Lower leg skin (tissue), 4 donors: ENCODE results near the gene DCANP1. TPM values are rescaled to one million over a fixed set of nuclear protein-coding genes. Genes with fewer than 3 reads are reported as not detected.

Experiments
- DNase-seq, 2 donors: peaks; one replicate each; pipeline ENCODE4 v3.0.0-alpha.2; 2019; ENCODE audit warnings: low spot score in 2 of 2
- H3K4me3 ChIP-seq: fragments of 200-600 bp; sonication (generic); 2 replicates; pipeline ENCODE4 v1.5.1; 2017; ENCODE audit warnings: mild to moderate bottlenecking, low read depth; ENCODE audit not compliant: poor library complexity, severe bottlenecking
- POLR2A ChIP-seq, 2 donors: fragments of 450-650 bp; IDR thresholded peaks; one replicate each; pipeline ENCODE4 v1.6.1; 2016 to 2017; ENCODE audit warnings: antibody characterized with exemption in 2 of 2, mild to moderate bottlenecking in 1 of 2, moderate library complexity in 1 of 2
- WGBS, 2 donors: methylation state at CpG; one replicate each; pipeline ENCODE4 v1.1.5; 2018; 5-methylcytosine and 5-hydroxymethylcytosine counted together
- intact Hi-C: fragments of 100-400 bp; cut with DNase I; formaldehyde crosslinking; loops from one replicate; pipeline ENCODE4 v1.15.0; 2023; ENCODE audit warnings: low total_unique reads
- total RNA-seq, 4 donors: library from RNA; depleted of rRNA; stranded (reverse); fragments of >200 nt; gene quantifications; one replicate each; pipeline ENCODE4 v1.1.0, GENCODE V29; 2016
- TF ChIP-seq, protein P1 (sequence below), 3 donors: fragments of 450-650 bp; IDR thresholded peaks; one replicate each; pipeline ENCODE4 v1.5.1; 2016; ENCODE audit warnings: antibody characterized with exemption in 3 of 3, mild to moderate bottlenecking in 3 of 3, moderate library complexity in 2 of 3

The DCANP1 gene
- total RNA-seq, 4 donors from 2014 or later: not detected

DNA sequence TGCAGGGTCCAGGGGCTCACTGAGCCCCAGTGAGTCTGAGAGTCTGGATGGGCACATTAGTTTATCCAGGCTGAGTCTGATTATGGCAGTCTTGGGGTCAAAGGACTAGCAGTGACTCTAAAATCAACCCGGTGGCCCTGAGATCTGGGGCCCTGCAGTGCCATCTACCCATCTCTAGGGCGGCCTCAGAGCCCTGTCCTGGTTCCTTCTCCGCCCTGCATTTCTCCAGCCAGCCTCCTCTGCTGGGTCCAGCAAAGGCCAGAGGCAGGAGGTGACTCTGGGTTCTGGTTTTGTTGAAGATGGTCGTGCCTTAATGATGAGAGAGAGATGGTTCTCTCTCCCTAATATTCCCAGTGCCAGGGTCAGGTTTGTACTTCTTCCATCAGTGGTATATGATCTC is 15.0 kb downstream of the DCANP1 start:
- DNase-seq: peak in 1 of 2 donors; percentile 64
- TF ChIP-seq POLR2A (IDR thresholded peaks at IDR 0.05): no peak
- TF ChIP-seq, protein P1, sequence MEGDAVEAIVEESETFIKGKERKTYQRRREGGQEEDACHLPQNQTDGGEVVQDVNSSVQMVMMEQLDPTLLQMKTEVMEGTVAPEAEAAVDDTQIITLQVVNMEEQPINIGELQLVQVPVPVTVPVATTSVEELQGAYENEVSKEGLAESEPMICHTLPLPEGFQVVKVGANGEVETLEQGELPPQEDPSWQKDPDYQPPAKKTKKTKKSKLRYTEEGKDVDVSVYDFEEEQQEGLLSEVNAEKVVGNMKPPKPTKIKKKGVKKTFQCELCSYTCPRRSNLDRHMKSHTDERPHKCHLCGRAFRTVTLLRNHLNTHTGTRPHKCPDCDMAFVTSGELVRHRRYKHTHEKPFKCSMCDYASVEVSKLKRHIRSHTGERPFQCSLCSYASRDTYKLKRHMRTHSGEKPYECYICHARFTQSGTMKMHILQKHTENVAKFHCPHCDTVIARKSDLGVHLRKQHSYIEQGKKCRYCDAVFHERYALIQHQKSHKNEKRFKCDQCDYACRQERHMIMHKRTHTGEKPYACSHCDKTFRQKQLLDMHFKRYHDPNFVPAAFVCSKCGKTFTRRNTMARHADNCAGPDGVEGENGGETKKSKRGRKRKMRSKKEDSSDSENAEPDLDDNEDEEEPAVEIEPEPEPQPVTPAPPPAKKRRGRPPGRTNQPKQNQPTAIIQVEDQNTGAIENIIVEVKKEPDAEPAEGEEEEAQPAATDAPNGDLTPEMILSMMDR (IDR thresholded peaks at IDR 0.05): no peak
- WGBS, 2 donors: 85 to 89% methylated on average over 4 of the region's 4 CpGs
- intact Hi-C loops: no loop called here
- no peak overlapping the region for H3K4me3 ChIP-seq

DNA sequence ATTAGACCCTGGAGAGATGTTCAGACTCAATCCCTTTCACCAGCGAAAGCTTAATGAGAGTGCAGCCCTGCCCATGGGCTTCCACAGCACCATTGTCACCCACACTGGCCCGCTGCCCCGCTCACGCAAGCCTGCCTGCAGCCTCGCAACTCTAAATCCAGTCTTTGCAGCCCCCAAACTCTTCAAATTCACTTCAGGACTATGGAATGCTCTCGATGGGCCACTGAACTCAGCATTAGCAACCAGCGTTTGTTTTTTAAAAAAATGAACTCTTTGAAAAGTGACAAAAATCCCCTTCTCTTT is 17.1 kb downstream of the DCANP1 start:
- no peak for DNase-seq
- intact Hi-C loops: no loop called here
- TF ChIP-seq, protein P1 (IDR thresholded peaks at IDR 0.05): no peak
- TF ChIP-seq POLR2A (IDR thresholded peaks at IDR 0.05): no peak
- 59 to 67% methylated on average over 7 of the region's 7 CpGs for WGBS, 2 donors
- no peak overlapping the region for H3K4me3 ChIP-seq

DNA sequence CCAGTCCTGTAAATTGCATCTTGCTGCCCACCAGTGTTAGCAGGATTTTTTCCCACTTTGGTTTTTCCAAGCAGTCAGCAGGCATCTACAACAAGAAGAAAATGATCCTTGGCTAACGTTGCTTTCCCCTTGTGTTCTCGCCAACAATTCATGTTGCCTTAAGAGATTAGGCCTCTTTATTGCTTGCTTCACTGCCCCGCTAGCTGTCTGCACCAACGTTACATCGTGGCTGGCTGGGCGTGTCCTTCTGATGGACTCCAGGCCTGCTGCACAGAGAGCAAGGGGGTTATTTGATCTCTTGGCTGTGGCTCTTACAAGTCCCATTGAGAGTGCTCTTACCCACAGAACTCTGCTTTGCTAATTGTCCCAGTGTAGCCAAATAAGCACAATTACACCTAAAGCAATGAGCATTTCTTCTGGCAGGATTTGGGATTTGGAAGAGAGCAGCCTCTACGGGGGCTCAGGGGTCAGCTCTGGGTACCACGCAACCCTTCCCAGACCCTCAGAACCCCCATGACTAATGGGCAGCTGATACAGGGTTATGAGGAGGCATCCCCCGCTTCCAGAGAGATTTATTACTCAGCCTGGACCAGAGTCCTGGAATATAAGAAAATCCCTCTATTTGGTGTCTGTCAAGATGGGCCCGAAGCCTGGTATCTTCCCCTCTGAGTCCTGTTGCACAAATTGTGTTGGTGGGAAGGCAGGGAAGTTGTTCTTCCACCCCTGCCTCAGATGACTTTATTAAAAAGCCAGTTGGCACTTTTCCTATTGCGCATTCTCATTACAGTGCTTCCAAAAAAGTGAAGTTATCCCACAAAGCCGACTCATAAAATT is 17.6 kb downstream of the DCANP1 start:
- no peak for DNase-seq
- no peak overlapping the region for H3K4me3 ChIP-seq
- WGBS, 2 donors: 42 to 48% methylated on average over 12 of the region's 12 CpGs
- intact Hi-C loops: no loop called here
- TF ChIP-seq, protein P1 (IDR thresholded peaks at IDR 0.05): no peak
- TF ChIP-seq POLR2A (IDR thresholded peaks at IDR 0.05): no peak

DNA sequence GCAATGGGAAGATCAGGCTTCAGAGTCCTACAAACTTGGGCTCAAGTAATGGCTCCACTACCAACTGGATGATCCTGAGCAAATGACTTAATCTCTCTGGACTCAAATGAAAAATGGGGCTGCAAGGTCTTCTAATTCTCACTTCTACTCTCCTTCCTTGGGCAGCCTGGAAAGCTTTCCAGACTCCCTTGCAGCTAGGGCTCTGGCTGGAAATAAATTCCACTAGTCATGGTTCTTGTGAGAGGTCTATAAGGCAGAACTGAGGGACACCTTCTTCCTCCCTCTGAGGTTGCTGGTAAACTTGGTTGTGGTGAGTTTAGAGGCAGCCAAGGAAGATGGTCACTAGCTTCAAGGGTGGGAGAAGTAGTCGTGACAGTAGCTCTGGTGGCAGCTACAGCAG is 18.6 kb downstream of the DCANP1 start:
- TF ChIP-seq POLR2A (IDR thresholded peaks at IDR 0.05): no peak
- TF ChIP-seq, protein P1 (IDR thresholded peaks at IDR 0.05): no peak
- intact Hi-C loops: no loop called here
- H3K4me3 ChIP-seq: no peak overlapping the region
- 83 to 87% methylated on average over 1 of the region's 1 CpG for WGBS, 2 donors
- no peak for DNase-seq

DNA sequence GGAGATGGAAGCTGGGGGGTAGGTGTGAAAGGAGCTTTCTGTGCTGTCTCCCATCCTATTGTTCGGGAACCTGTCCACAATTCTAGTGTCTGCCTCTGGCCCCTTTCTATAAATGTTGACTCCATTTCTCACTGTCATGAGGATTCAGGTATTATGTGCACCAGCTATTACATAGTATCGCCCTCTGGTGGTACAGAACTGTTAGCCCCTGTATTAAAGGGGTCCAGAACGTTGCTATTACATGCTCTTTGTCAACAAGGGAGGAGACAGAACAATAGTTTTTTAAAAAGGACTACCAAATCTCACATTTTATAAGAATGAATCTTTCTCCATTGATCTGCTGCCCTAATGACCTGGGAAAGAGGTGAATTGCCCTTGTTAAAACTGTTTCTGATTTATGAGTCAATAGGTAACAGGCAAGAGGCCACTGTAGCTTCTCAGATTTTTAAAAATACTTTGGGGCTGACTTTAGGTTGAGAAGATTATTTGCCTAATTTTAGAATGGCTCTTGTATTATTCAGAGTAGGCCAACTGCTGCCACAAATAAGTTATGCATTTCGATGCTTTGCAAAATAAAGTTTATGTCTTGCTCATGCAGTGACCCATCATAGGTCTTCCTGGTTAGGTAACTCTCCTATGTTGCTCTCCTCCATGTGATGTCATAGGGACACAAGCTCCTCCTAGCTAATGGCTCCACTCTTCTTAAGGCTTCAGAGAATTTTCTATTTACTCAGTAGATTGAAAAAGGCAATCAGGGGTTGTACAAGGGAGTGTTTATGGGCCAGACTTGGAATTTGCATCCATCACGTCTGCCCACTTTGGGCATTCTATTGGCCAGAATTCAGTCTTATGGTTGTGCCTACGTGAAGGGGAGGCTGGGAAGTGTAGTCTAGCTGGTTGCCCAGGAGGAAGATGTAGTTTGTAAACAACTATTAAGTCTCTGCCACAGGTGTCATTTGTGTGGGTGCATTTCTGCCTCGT is 20.8 kb downstream of the DCANP1 start:
- 66 to 71% methylated on average over 7 of the region's 7 CpGs for whole genome bisulfite sequencing, 2 donors
- TF ChIP-seq, protein P1 (IDR thresholded peaks at IDR 0.05): no peak
- TF ChIP-seq POLR2A (IDR thresholded peaks at IDR 0.05): no peak
- no peak for DNase-seq
- intact Hi-C loops: no loop called here
- H3K4me3 ChIP-seq: no peak overlapping the region
